Gastroesophageal sphincter (tissue), 4 donors: ENCODE results near the gene SLU7. TPM values are rescaled to one million over a fixed set of nuclear protein-coding genes. Genes with fewer than 3 reads are reported as not detected.

Experiments
- ATAC-seq: fragments of 150-250 bp; one replicate; pipeline ENCODE4 v1.9.1; 2016; ENCODE audit warnings: mild to moderate bottlenecking, moderate library complexity
- H3K27ac ChIP-seq, 4 donors: fragments of 200-600 bp; sonication (generic) in 3 of 4; 1 replicate in 3 of 4; 2 replicates in 1 of 4; pipeline ENCODE4 v1.5.1; 2016 to 2019
- H3K27me3 ChIP-seq: fragments of 200-600 bp; sonication (generic); one replicate; pipeline ENCODE4 v1.5.1; 2019
- H3K36me3 ChIP-seq, 2 donors: fragments of 200-600 bp; sonication (generic); one replicate each; pipeline ENCODE4 v1.5.1; 2019; ENCODE audit warnings: control low read depth in 1 of 2
- H3K4me1 ChIP-seq, 3 donors: fragments of 200-600 bp; sonication (generic); 1 replicate in 2 of 3; 2 replicates in 1 of 3; pipeline ENCODE4 v1.5.1; 2016 to 2019; ENCODE audit warnings: control low read depth in 2 of 3
- H3K4me3 ChIP-seq, 2 donors: fragments of 200-600 bp; sonication (generic); one replicate each; pipeline ENCODE4 v1.5.1; 2019; ENCODE audit warnings: mild to moderate bottlenecking in 1 of 2, moderate library complexity in 1 of 2
- H3K9me3 ChIP-seq, 3 donors: fragments of 200-600 bp; sonication (generic); one replicate each; pipeline ENCODE4 v1.5.1; 2017 to 2019; ENCODE audit warnings: control low read depth in 2 of 3
- CTCF ChIP-seq, 4 experiments: fragments of 200-600 bp in 2 of 4; fragments of 450-650 bp in 2 of 4; sonication (generic) in 1 of 4; IDR thresholded peaks; one replicate each; pipeline ENCODE4 v1.5.1; 2017 to 2019; ENCODE audit warnings: antibody characterized with exemption in 4 of 4, mild to moderate bottlenecking in 2 of 4, moderate library complexity in 2 of 4
- EP300 ChIP-seq: sonication (generic); formaldehyde crosslinking; IDR thresholded peaks from one replicate; pipeline ENCODE4 v1.6.1; 2017; ENCODE audit warnings: antibody characterized with exemption, mild to moderate bottlenecking
- POLR2A ChIP-seq, 2 donors: fragments of 450-650 bp; IDR thresholded peaks; one replicate each; pipeline ENCODE4 v1.6.1; 2017; ENCODE audit warnings: antibody characterized with exemption in 2 of 2, mild to moderate bottlenecking in 2 of 2, moderate library complexity in 1 of 2
- POLR2AphosphoS5 ChIP-seq: sonication (generic); formaldehyde crosslinking; IDR thresholded peaks from one replicate; pipeline ENCODE4 v1.6.1; 2017; ENCODE audit warnings: antibody characterized with exemption
- WGBS, 2 donors: methylation state at CpG; one replicate each; pipeline ENCODE4 v1.1.5; 2018; ENCODE audit warnings: low coverage in 1 of 2; 5-methylcytosine and 5-hydroxymethylcytosine counted together
- total RNA-seq, 4 donors: library from RNA; depleted of rRNA; stranded (reverse); fragments of >200 nt; gene quantifications; one replicate each; pipeline ENCODE4 v1.1.0, GENCODE V29; 2016

Gene SLU7
- total RNA-seq, 4 donors from 2014 or later = 52.6 to 133 (median 88.3) TPM

DNA sequence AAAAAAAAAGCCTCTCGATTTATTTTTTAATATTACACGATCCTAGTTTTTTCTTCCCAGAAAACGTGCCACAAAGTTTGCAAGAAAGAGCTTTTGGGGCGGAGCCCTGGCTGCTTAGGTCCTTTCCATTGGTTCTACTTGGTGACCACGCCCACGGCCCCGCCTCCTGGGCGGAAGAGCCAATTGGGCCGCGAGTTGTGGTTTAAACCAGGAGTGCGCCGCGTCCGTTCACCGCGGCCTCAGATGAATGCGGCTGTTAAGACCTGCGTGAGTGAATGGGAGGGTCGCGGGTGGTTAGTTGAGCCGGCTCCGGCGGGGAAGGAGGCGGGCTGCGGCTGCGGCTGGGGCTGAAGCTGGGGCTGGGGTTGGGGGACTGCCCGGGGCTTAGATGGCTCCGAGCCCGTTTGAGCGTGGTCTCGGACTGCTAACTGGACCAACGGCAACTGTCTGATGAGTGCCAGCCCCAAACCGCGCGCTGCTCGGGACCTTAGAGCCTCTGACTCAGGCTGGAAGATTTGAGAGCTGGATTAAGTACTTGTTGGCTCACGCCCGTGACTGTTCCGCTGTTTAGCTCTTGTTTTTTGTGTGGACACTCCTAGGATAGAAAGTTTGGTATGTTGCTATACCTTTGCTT is 2.9 kb upstream of the SLU7 start, which contains the start of gene PTTG1:
Gene PTTG1 (plus strand): TSS at position 231 of the 634 bp plus-strand sequence. CDS start 458 bp downstream, outside the sequence.
- peaks cover 8 to 36% (median 12%) of the 10 kb centered on the region in 3 donors for H3K4me1 ChIP-seq
- 0% methylated on average over 10 of the region's 39 CpGs for whole genome bisulfite sequencing, 2 donors
- peaks cover 0 to 2% of the 10 kb centered on the region in 2 donors for H3K36me3 ChIP-seq
- H3K27me3 ChIP-seq = no peaks in the 10 kb centered on the region
- TF ChIP-seq CTCF (IDR thresholded peaks at IDR 0.05) (no peak), POLR2AphosphoS5 (peak; percentile 5)
- peak within 1 kb of the TSS; percentile 4 to 80 (median 78) for H3K27ac ChIP-seq
- peak; percentile 88 for ATAC-seq
- H3K9me3 ChIP-seq = no peaks in the 10 kb centered on the region
- peak within 1 kb of the TSS; percentile 59 to 63 for H3K4me3 ChIP-seq

- Histone ChIP-seq H3K4me1 (peaks cover 8 to 50% (median 12%) of the 10 kb centered on the region in 3 donors), H3K27ac (no peak overlapping the region), H3K4me3 (no peak overlapping the region), H3K36me3 (peaks cover 0 to 5% of the 10 kb centered on the region in 2 donors), H3K9me3 (no peaks in the 10 kb centered on the region), H3K27me3 (no peaks in the 10 kb centered on the region)
- TF ChIP-seq CTCF (IDR thresholded peaks at IDR 0.05) = no peak
- no peak for TF ChIP-seq POLR2AphosphoS5
- no peak for TF ChIP-seq POLR2A (IDR thresholded peaks at IDR 0.05)
- no peak for TF ChIP-seq EP300
- ATAC-seq = no peak
Observed at GRCh38 chr5:160420331-160420610, 1.4 kb upstream of the SLU7 start.

- 38 to 39% methylated on average over 11 of the region's 11 CpGs for WGBS, 2 donors
- Histone ChIP-seq H3K36me3 (peaks cover 0 to 10% of the 10 kb centered on the region in 2 donors), H3K4me3 (peak overlapping the region; percentile 75 to 79), H3K27ac (peak overlapping the region; percentile 76 to 90 (median 90)), H3K4me1 (peaks cover 8 to 54% (median 12%) of the 10 kb centered on the region in 3 donors), H3K9me3 (no peaks in the 10 kb centered on the region), H3K27me3 (no peaks in the 10 kb centered on the region)
- no peak for TF ChIP-seq CTCF (IDR thresholded peaks at IDR 0.05)
- TF ChIP-seq EP300 = no peak
- TF ChIP-seq POLR2AphosphoS5 = no peak
- TF ChIP-seq POLR2A (IDR thresholded peaks at IDR 0.05) = no peak
- no peak for ATAC-seq
Observed at GRCh38 chr5:160419458-160420330, 813 bp upstream of the SLU7 start.

- peak within 1 kb of the TSS; percentile 57 to 95 (median 90) for H3K27ac ChIP-seq
- ATAC-seq = peak; percentile 99
- WGBS, 2 donors = 0 to 2% methylated on average over 8 to 27 of the region's 41 CpGs
- H3K9me3 ChIP-seq = no peaks in the 10 kb centered on the region
- peak within 1 kb of the TSS; percentile 43 to 75 for H3K4me3 ChIP-seq
- H3K36me3 ChIP-seq = peaks cover 8 to 42% of the 10 kb centered on the region in 2 donors
- H3K4me1 ChIP-seq = peaks cover 0 to 51% (median 3%) of the 10 kb centered on the region in 3 donors
- no peaks in the 10 kb centered on the region for H3K27me3 ChIP-seq
- peak; percentile 96 for TF ChIP-seq POLR2AphosphoS5
- TF ChIP-seq POLR2A (IDR thresholded peaks at IDR 0.05) = peak; percentile 87 to 92
- TF ChIP-seq CTCF (IDR thresholded peaks at IDR 0.05) = no peak
Observed at GRCh38 chr5:160399402-160400353, 19.2 kb downstream of the SLU7 start, which contains the start of gene FAM200C. Gene FAM200C (minus strand): TSS chr5:160400054. CDS start chr5:160395490, 4,564 bp downstream.
